HG02642 (cell line): ENCODE data around the gene GREB1.

Source experiments
- ATAC-seq: cut with Tn5 transposase; IDR thresholded peaks from one replicate; pipeline ENCODE4 v1.9.1; 2021; ENCODE audit warnings: mild to moderate bottlenecking; ENCODE audit not compliant: unreplicated experiment, poor library complexity

Gene GREB1

GRCh38 chr2:11592671-11593574 lies 59.1 kb downstream of the GREB1 start:
- no peak for ATAC-seq

- ATAC-seq = no peak
Measured at GRCh38 chr2:11596801-11597200, 63.0 kb downstream of the GREB1 start.

- no peak for ATAC-seq
Measured at GRCh38 chr2:11597538-11598225, 63.8 kb downstream of the GREB1 start.

GRCh38 chr2:11598228-11598731 lies 64.4 kb downstream of the GREB1 start:
- ATAC-seq = no peak

GRCh38 chr2:11602563-11603204 lies 68.8 kb downstream of the GREB1 start:
- ATAC-seq = no peak

GRCh38 chr2:11610624-11611242 lies 76.9 kb downstream of the GREB1 start:
- no peak for ATAC-seq

GRCh38 chr2:11611251-11611650 lies 77.4 kb downstream of the GREB1 start:
- ATAC-seq = no peak

- no peak for ATAC-seq
Measured at GRCh38 chr2:11612553-11613215, 78.8 kb downstream of the GREB1 start.

GRCh38 chr2:11613297-11613696 lies 79.5 kb downstream of the GREB1 start:
- ATAC-seq = no peak

- no peak for ATAC-seq
Measured at GRCh38 chr2:11615209-11615608, 81.4 kb downstream of the GREB1 start.

GRCh38 chr2:11616097-11616687 lies 82.3 kb downstream of the GREB1 start:
- ATAC-seq = no peak

GRCh38 chr2:11616851-11617415 lies 83.1 kb downstream of the GREB1 start:
- no peak for ATAC-seq

- ATAC-seq = no peak
Measured at GRCh38 chr2:11617527-11617926, 83.7 kb downstream of the GREB1 start.

- no peak for ATAC-seq
Measured at GRCh38 chr2:11617984-11618707, 84.3 kb downstream of the GREB1 start.

- no peak for ATAC-seq
Measured at GRCh38 chr2:11618708-11619062, 84.8 kb downstream of the GREB1 start.

GRCh38 chr2:11621410-11621809 lies 87.6 kb downstream of the GREB1 start:
- ATAC-seq = no peak

GRCh38 chr2:11622611-11623010 lies 88.8 kb downstream of the GREB1 start:
- no peak for ATAC-seq

GRCh38 chr2:11624893-11625292 lies 91.0 kb downstream of the GREB1 start:
- no peak for ATAC-seq

- ATAC-seq = no peak
Measured at GRCh38 chr2:11625671-11626070, 91.8 kb downstream of the GREB1 start.
